Transverse colon (tissue), 4 donors: Measurements from ENCODE around the gene SASS6. TPM values are rescaled to one million over a fixed set of nuclear protein-coding genes. Genes with fewer than 3 reads are reported as not detected.
"Not testable (repeated sequence)": the region's sequence is repeated elsewhere in the genome, so short reads cannot be mapped to it uniquely, and the experiment has no call there.

Experiments used
- DNase-seq: peaks from one replicate; pipeline ENCODE4 v3.0.0-alpha.2; 2019
- H3K27ac ChIP-seq, 4 donors: fragments of 200-600 bp; sonication (generic); 2 replicates each; pipeline ENCODE4 v1.5.1; 2016 to 2018; ENCODE audit warnings: inconsistent platforms in 4 of 4
- H3K27me3 ChIP-seq: fragments of 200-600 bp; sonication (generic); 2 replicates; pipeline ENCODE4 v1.5.1; 2017; ENCODE audit warnings: inconsistent platforms
- H3K36me3 ChIP-seq, 4 donors: fragments of 200-600 bp; sonication (generic); 2 replicates each; pipeline ENCODE4 v1.5.1; 2017 to 2019; ENCODE audit warnings: inconsistent platforms in 4 of 4
- H3K4me1 ChIP-seq, 4 donors: fragments of 200-600 bp; sonication (generic); 2 replicates each; pipeline ENCODE4 v1.5.1; 2017 to 2020; ENCODE audit warnings: inconsistent platforms in 4 of 4
- H3K4me3 ChIP-seq, 4 donors: fragments of 200-600 bp; sonication (generic); 1 replicate in 1 of 4; 2 replicates in 3 of 4; pipeline versions ENCODE4 v1.5.1 to v1.6.1; 2017 to 2019; ENCODE audit warnings: inconsistent platforms in 4 of 4
- H3K9me3 ChIP-seq, 2 donors: fragments of 200-600 bp; sonication (generic); 2 replicates each; pipeline ENCODE4 v1.5.1; 2017 to 2019; ENCODE audit warnings: inconsistent platforms in 2 of 2
- EP300 ChIP-seq: sonication (generic); formaldehyde crosslinking; IDR thresholded peaks from one replicate; pipeline ENCODE4 v1.6.1; 2017; ENCODE audit warnings: antibody characterized with exemption, low read depth
- POLR2A ChIP-seq: fragments of 450-650 bp; IDR thresholded peaks from one replicate; pipeline ENCODE4 v1.6.1; 2016; ENCODE audit warnings: antibody characterized with exemption, mild to moderate bottlenecking, moderate library complexity
- POLR2AphosphoS5 ChIP-seq, 3 donors: sonication (generic); formaldehyde crosslinking; IDR thresholded peaks; one replicate each; pipeline ENCODE4 v1.6.1; 2016; ENCODE audit warnings: antibody characterized with exemption in 3 of 3
- WGBS, 2 donors: methylation state at CpG; one replicate each; pipeline ENCODE4 v1.1.5; 2018; ENCODE audit warnings: low coverage in 1 of 2; 5-methylcytosine and 5-hydroxymethylcytosine counted together
- in situ Hi-C, 4 donors: fragments of 200-750 bp; cut with MboI; loops; one replicate each; pipeline versions ENCODE4 v1.15.0 to v1.15.1; 2017; ENCODE audit warnings: low sequenced_read_pairs in 3 of 4, low pct_ligation_motif_present in 1 of 4, low pct_unique_long_range_greater_than_20kb in 1 of 4
- intact Hi-C: fragments of 100-400 bp; cut with DNase I; formaldehyde crosslinking; loops from one replicate; pipeline ENCODE4 v1.15.1; 2023; ENCODE audit warnings: low total_unique reads
- total RNA-seq, 4 donors: library from RNA; depleted of rRNA; stranded (reverse); fragments of >200 nt; gene quantifications; one replicate each; pipeline ENCODE4 v1.1.0, GENCODE V29; 2016
- TF ChIP-seq, protein P1 (sequence below), 5 experiments: fragments of 200-600 bp in 3 of 5; fragments of 450-650 bp in 2 of 5; sonication (generic) in 3 of 5; IDR thresholded peaks; 1 replicate in 2 of 5; 2 replicates in 3 of 5; pipeline ENCODE4 v1.5.1; 2016 to 2017; ENCODE audit warnings: antibody characterized with exemption in 5 of 5, inconsistent platforms in 3 of 5, mild to moderate bottlenecking in 2 of 5, moderate library complexity in 1 of 5

Gene SASS6
- total RNA-seq, 4 donors from 2014 or later = 1.2 to 2.4 (median 2.0) TPM

DNA sequence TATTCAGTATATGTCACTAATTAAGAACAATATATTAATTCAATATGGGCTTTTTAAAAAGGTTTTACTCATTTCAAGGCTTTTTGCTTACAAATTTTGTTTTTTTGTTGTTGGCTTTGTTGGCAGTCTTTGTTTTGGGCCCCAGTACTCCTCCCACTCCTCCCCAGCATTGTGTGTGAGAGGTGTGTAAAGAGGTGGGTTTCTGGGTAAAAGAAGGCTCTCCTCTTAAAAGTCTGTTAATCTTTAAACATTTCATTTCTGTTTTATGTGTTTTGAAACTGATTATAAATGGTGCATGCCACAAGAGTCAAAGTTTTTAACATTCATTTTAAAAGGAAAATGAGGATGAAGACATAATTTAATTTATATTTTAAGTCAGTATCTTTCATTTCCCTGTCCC lies 79.6 kb downstream of the SASS6 start:
- Histone ChIP-seq H3K4me1 (peaks cover 0 to 6% (median 0%) of the 10 kb centered on the region in 4 donors), H3K9me3 (no peaks in the 10 kb centered on the region), H3K4me3 (no peak overlapping the region), H3K27ac (no peak overlapping the region), H3K27me3 (no peaks in the 10 kb centered on the region), H3K36me3 (peaks cover 0 to 14% (median 3%) of the 10 kb centered on the region in 4 donors)
- TF ChIP-seq, protein P1, sequence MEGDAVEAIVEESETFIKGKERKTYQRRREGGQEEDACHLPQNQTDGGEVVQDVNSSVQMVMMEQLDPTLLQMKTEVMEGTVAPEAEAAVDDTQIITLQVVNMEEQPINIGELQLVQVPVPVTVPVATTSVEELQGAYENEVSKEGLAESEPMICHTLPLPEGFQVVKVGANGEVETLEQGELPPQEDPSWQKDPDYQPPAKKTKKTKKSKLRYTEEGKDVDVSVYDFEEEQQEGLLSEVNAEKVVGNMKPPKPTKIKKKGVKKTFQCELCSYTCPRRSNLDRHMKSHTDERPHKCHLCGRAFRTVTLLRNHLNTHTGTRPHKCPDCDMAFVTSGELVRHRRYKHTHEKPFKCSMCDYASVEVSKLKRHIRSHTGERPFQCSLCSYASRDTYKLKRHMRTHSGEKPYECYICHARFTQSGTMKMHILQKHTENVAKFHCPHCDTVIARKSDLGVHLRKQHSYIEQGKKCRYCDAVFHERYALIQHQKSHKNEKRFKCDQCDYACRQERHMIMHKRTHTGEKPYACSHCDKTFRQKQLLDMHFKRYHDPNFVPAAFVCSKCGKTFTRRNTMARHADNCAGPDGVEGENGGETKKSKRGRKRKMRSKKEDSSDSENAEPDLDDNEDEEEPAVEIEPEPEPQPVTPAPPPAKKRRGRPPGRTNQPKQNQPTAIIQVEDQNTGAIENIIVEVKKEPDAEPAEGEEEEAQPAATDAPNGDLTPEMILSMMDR (IDR thresholded peaks at IDR 0.05) = no peak
- TF ChIP-seq POLR2A = no peak
- TF ChIP-seq POLR2AphosphoS5 (IDR thresholded peaks at IDR 0.05) = no peak
- TF ChIP-seq EP300 = no peak
- DNase-seq = no peak
- in situ Hi-C loops (no loop called here), intact Hi-C loops (no loop called here)

DNA sequence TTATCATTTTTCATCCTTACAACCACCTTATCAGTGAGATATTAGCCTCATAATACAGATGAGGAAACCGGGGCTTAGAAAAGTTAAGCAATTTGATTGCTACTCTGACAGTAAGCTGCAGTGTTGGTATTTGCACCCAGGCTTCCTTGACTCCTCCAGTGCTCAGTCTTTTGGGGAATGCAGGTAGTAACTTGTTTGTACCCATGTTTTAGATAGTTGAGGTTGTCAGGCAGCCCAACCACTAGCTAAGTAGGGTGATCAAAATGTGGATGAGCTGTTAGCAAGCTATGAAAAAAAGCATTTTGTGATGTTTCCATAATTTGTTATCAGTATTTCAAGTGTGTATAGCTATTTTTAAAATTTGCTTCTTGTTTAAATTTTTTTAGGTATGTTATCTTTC lies 80.8 kb downstream of the SASS6 start:
- TF ChIP-seq, protein P1 (IDR thresholded peaks at IDR 0.05) = no peak
- no peak for TF ChIP-seq POLR2A
- TF ChIP-seq POLR2AphosphoS5 (IDR thresholded peaks at IDR 0.05) = no peak
- no peak for TF ChIP-seq EP300
- Histone ChIP-seq H3K9me3 (no peaks in the 10 kb centered on the region), H3K36me3 (peaks cover 0 to 14% (median 0%) of the 10 kb centered on the region in 4 donors), H3K27ac (no peak overlapping the region), H3K4me3 (no peak overlapping the region), H3K4me1 (peaks cover 0 to 15% (median 5%) of the 10 kb centered on the region in 4 donors), H3K27me3 (no peaks in the 10 kb centered on the region)
- DNase-seq = no peak
- in situ Hi-C loops (no loop called here), intact Hi-C loops (no loop called here)
- 90 to 100% methylated on average over 1 of the region's 1 CpG for WGBS, 2 donors

DNA sequence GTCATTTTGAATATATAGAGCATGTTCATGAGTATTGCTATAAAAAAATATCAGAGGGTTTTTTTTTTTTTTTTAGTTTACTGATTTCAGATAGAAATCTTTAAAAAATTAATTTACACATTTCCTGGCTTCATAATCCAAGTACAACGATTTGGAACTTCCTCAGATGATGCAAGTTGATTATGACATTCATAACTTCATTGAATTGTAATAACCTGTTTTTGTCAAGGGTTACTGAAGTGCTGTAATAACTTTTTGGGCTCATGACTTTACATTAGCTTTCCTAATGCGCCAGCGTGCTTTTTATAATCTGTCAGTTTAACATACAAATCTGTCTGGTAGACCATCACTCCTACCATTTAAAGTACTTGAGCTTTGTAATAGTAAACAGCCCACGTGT lies 81.3 kb downstream of the SASS6 start:
- intact Hi-C loops = no loop called here
- peaks cover 0 to 19% (median 7%) of the 10 kb centered on the region in 4 donors for H3K4me1 ChIP-seq
- no peak for TF ChIP-seq POLR2A
- TF ChIP-seq, protein P1 (IDR thresholded peaks at IDR 0.05) = no peak
- TF ChIP-seq POLR2AphosphoS5 (IDR thresholded peaks at IDR 0.05) = no peak
- TF ChIP-seq EP300 = no peak
- H3K4me3 ChIP-seq = no peak overlapping the region
- in situ Hi-C loops = no loop called here
- no peaks in the 10 kb centered on the region for H3K9me3 ChIP-seq
- H3K36me3 ChIP-seq = peaks cover 0 to 14% (median 0%) of the 10 kb centered on the region in 4 donors
- no peaks in the 10 kb centered on the region for H3K27me3 ChIP-seq
- no peak for DNase-seq
- H3K27ac ChIP-seq = no peak overlapping the region
- 69 to 76% methylated on average over 4 of the region's 4 CpGs for WGBS, 2 donors

DNA sequence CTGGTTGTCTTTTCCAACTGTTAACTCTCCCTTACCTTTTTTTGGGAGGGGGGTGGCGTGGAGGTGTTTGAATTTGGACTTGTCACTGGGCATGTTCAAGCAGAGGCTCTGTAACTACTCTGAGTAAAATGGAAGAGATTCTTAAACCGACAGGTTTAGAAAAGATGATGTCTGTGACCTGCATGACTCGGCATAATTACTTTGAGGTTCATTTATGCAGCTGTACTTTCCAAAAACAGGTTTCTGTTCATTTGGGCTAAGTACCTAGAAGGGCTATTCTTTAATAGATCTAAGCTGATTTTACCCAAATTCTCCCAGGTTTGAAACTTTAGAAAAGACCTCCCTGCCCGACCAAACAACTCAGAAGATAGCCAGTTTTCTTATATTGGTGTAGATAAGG lies 82.6 kb downstream of the SASS6 start:
- H3K9me3 ChIP-seq = no peaks in the 10 kb centered on the region
- no peak overlapping the region for H3K27ac ChIP-seq
- in situ Hi-C loops = no loop called here
- TF ChIP-seq POLR2A (no peak), POLR2AphosphoS5 (IDR thresholded peaks at IDR 0.05) (no peak), EP300 (no peak)
- TF ChIP-seq, protein P1 (IDR thresholded peaks at IDR 0.05) = no peak
- H3K27me3 ChIP-seq = no peaks in the 10 kb centered on the region
- 81 to 92% methylated on average over 2 to 4 of the region's 4 CpGs for WGBS, 2 donors
- H3K4me1 ChIP-seq = peaks cover 0 to 23% (median 7%) of the 10 kb centered on the region in 4 donors
- DNase-seq = no peak
- H3K4me3 ChIP-seq = no peak overlapping the region
- intact Hi-C loops = no loop called here
- H3K36me3 ChIP-seq = peaks cover 0 to 9% (median 0%) of the 10 kb centered on the region in 4 donors

DNA sequence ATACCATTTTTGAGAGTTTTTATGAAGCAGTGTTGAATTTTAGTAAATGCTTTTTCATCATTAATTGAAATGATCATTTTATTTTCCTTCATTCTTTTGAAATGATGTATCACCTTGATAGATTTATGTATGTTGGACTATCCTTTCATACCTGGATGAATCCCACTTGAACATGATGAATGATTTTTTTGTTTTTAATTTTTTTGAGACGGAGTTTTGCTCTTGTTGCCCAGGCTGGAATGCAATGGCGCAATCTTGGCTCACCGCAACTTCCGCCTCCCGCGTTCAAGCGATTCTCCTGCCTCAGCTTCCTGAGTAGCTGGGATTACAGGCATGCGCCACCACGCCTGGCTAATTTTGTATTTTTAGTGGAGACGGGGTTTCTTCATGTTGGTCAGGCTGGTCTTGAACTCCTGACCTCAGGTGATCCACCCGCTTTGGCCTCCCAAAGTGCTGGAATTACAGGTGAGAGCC lies 85.5 kb downstream of the SASS6 start:
- H3K4me1 ChIP-seq = peaks cover 0 to 32% (median 7%) of the 10 kb centered on the region in 4 donors
- H3K27ac ChIP-seq, H3K36me3 ChIP-seq, H3K27me3 ChIP-seq, H3K9me3 ChIP-seq, DNase-seq, H3K4me3 ChIP-seq, in situ Hi-C loops, intact Hi-C loops: not testable (repeated sequence)
- WGBS, 2 donors = 83 to 92% methylated on average over 9 to 11 of the region's 11 CpGs
